ENCODE results near the gene ABCC5.
A peak's percentile ranks its signal among the peaks of the same experiment; 100 is the strongest.
"Not testable (repeated sequence)": the region's sequence is repeated elsewhere in the genome, so short reads cannot be mapped to it uniquely, and the experiment has no call there.

ABCC5 gene

DNA sequence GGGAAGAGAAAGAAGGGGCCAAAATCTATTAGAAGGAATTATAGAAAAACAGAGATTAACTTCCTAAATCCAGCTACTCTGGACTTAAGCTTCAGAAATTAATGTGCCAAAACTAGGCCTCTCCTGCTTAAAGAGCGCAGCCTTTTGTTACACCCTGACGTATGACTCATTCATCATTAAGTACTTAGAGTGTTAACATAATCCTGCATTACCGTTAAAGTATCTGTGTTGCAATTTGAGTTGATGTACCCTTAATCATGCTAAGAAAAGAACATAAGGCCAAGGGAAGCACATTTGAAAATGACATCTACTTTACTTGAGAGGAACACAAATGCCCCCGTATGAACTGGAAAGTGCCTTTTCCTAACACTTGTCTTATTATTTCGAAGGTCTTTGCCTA is 21.7 kb upstream of the ABCC5 start:
- Histone ChIP-seq H3K9me3 (ENCODE audit: control insufficient read depth in 1 of 2, low read length in 2 of 2) (no peaks in the 10 kb centered on the region), H3K9ac (ENCODE audit: low read depth in 1 of 2, low read length in 2 of 2) (no peak overlapping the region), H3K27me3 (ENCODE audit: control insufficient read depth in 1 of 2, insufficient read depth in 2 of 2, low read length in 2 of 2) (no peaks in the 10 kb centered on the region), H3K36me3 (ENCODE audit: control insufficient read depth in 1 of 2, insufficient read depth in 2 of 2, low read length in 2 of 2) (no peaks in the 10 kb centered on the region), H3K4me1 (ENCODE audit: control insufficient read depth in 1 of 2, insufficient read depth in 2 of 2, low read length in 2 of 2) (no peaks in the 10 kb centered on the region), H3K4me3 (ENCODE audit: low read depth in 1 of 2, low read length in 2 of 2) (no peak overlapping the region), H3K27ac (ENCODE audit: low read depth, low read length) (no peak overlapping the region)

DNA sequence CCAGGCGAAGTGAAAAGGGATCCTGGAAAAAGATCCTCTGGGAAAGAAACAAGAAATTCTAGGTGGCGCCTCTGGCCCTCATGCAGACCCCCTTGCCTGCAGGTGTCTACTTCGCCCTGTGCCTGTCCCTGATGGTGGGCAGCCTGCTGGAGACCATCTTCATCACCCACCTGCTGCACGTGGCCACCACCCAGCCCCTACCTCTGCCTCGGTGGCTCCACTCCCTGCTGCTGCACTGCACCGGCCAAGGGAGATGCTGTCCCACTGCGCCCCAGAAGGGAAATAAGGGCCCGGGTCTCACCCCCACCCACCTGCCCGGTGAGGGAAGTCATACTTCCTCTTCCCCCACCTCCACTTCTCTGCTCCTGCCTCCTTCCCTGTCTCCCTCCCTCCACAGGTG is 20.6 kb upstream of the ABCC5 start:
- H3K9me3 ChIP-seq (ENCODE audit: control insufficient read depth in 1 of 2, low read length in 2 of 2); H3K27me3 ChIP-seq (ENCODE audit: control insufficient read depth in 1 of 2, insufficient read depth in 2 of 2, low read length in 2 of 2); H3K27ac ChIP-seq (ENCODE audit: low read depth, low read length); H3K9ac ChIP-seq (ENCODE audit: low read depth in 1 of 2, low read length in 2 of 2); H3K4me1 ChIP-seq (ENCODE audit: control insufficient read depth in 1 of 2, insufficient read depth in 2 of 2, low read length in 2 of 2); H3K36me3 ChIP-seq (ENCODE audit: control insufficient read depth in 1 of 2, insufficient read depth in 2 of 2, low read length in 2 of 2); H3K4me3 ChIP-seq (ENCODE audit: low read depth in 1 of 2, low read length in 2 of 2): not testable (repeated sequence)

- Histone ChIP-seq H3K27me3 (ENCODE audit: control insufficient read depth in 1 of 2, insufficient read depth in 2 of 2, low read length in 2 of 2) (no peaks in the 10 kb centered on the region), H3K9ac (ENCODE audit: low read depth in 1 of 2, low read length in 2 of 2) (no peak overlapping the region), H3K9me3 (ENCODE audit: control insufficient read depth in 1 of 2, low read length in 2 of 2) (no peaks in the 10 kb centered on the region), H3K4me1 (ENCODE audit: control insufficient read depth in 1 of 2, insufficient read depth in 2 of 2, low read length in 2 of 2) (no peaks in the 10 kb centered on the region), H3K36me3 (ENCODE audit: control insufficient read depth in 1 of 2, insufficient read depth in 2 of 2, low read length in 2 of 2) (no peaks in the 10 kb centered on the region), H3K4me3 (ENCODE audit: low read depth in 1 of 2, low read length in 2 of 2) (no peak overlapping the region), H3K27ac (ENCODE audit: low read depth, low read length) (no peak overlapping the region)
These were observed 20.1 kb upstream of the ABCC5 start for GRCh38 chr3:184037816-184038215.

DNA sequence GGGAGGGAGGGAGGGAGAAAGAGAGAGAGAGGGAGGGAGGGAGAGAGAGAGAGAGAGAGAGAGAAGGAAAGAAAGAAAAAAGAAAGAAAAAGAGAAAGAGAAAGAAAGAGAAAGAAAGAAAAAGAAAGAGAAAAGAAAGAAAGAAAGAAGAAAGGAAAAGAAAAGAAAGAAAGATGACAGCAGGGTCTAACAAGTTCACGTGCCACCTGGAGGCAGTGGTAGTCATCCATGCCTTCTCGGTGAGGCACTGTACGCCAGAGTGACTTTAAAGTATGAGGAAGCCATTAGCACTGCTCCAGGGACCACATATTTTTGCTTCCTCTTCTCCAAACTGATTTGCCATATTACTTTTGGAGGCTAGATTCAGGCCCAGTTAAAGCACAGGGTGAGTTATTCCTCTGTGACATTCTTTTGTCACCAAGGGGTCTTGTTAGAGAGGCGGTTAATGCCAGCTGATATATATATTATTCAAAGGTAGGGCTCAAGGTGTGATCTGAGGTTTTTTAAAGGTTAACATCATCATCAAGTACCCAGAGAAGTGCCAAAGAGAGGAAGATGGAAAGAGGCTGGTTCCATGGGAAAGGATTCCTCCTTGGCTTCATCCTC is 13.6 kb upstream of the ABCC5 start, which contains the start of gene HTR3D:
HTR3D (plus strand) TSS at position 556 of the 606 bp plus-strand sequence; CDS start at position 556, 0 bp downstream.
- H3K9ac ChIP-seq (ENCODE audit: low read depth in 1 of 2, low read length in 2 of 2) = no peak within 1 kb of the TSS
- no peak within 1 kb of the TSS for H3K27ac ChIP-seq (ENCODE audit: low read depth, low read length)
- H3K4me3 ChIP-seq (ENCODE audit: low read depth in 1 of 2, low read length in 2 of 2) = no peak within 1 kb of the TSS
- H3K4me1 ChIP-seq (ENCODE audit: control insufficient read depth in 1 of 2, insufficient read depth in 2 of 2, low read length in 2 of 2) = no peaks in the 10 kb centered on the region
- H3K36me3 ChIP-seq (ENCODE audit: control insufficient read depth in 1 of 2, insufficient read depth in 2 of 2, low read length in 2 of 2) = no peaks in the 10 kb centered on the region
- no peaks in the 10 kb centered on the region for H3K27me3 ChIP-seq (ENCODE audit: control insufficient read depth in 1 of 2, insufficient read depth in 2 of 2, low read length in 2 of 2)
- no peaks in the 10 kb centered on the region for H3K9me3 ChIP-seq (ENCODE audit: control insufficient read depth in 1 of 2, low read length in 2 of 2)

- Histone ChIP-seq H3K27ac (ENCODE audit: low read depth, low read length) (no peak overlapping the region), H3K27me3 (ENCODE audit: control insufficient read depth in 1 of 2, insufficient read depth in 2 of 2, low read length in 2 of 2) (no peaks in the 10 kb centered on the region)
These were observed 12.9 kb upstream of the ABCC5 start for GRCh38 chr3:184030536-184030935.

GRCh38 chr3:184029443-184029842 is 11.8 kb upstream of the ABCC5 start:
- Histone ChIP-seq H3K9me3 (ENCODE audit: control insufficient read depth in 1 of 2, low read length in 2 of 2) (no peaks in the 10 kb centered on the region), H3K27me3 (ENCODE audit: control insufficient read depth in 1 of 2, insufficient read depth in 2 of 2, low read length in 2 of 2) (no peaks in the 10 kb centered on the region), H3K27ac (ENCODE audit: low read depth, low read length) (no peak overlapping the region), H3K9ac (ENCODE audit: low read depth in 1 of 2, low read length in 2 of 2) (no peak overlapping the region), H3K36me3 (ENCODE audit: control insufficient read depth in 1 of 2, insufficient read depth in 2 of 2, low read length in 2 of 2) (no peaks in the 10 kb centered on the region), H3K4me1 (ENCODE audit: control insufficient read depth in 1 of 2, insufficient read depth in 2 of 2, low read length in 2 of 2) (no peaks in the 10 kb centered on the region), H3K4me3 (ENCODE audit: low read depth in 1 of 2, low read length in 2 of 2) (no peak overlapping the region)

More at GRCh38 chr3:184030536-184030935, 12.9 kb upstream of the ABCC5 start:
- Histone ChIP-seq H3K9me3 (ENCODE audit: control insufficient read depth in 1 of 2, low read length in 2 of 2) (no peaks in the 10 kb centered on the region), H3K4me3 (ENCODE audit: low read depth in 1 of 2, low read length in 2 of 2) (no peak overlapping the region), H3K4me1 (ENCODE audit: control insufficient read depth in 1 of 2, insufficient read depth in 2 of 2, low read length in 2 of 2) (no peaks in the 10 kb centered on the region), H3K9ac (ENCODE audit: low read depth in 1 of 2, low read length in 2 of 2) (no peak overlapping the region), H3K36me3 (ENCODE audit: control insufficient read depth in 1 of 2, insufficient read depth in 2 of 2, low read length in 2 of 2) (no peaks in the 10 kb centered on the region)

DNA sequence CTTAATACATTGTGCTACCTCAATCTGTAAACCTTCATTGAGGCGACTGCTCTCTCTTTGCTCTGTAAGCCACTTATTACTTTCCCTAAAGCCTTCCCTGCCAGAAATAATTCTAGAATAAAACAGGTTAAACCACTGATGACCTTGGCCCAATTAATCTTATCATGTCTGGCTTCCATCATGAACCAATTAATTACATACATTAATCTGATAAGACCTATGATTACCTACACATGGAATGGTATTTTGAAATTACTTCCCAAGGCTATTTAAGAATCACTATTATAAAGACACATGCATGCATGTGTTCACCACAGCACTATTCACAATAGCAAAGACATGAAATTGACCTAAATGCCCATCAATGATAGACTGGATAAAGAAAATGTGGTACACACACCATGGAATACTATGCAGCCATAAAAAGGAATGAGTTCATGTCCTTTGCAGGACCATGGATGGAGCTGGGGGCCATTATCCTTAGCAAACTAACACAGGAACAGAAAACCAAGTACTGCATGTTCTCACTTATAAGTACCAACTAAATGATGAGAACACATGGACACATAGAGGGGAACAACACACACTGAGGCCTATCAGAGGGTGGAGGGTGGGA is 10.7 kb upstream of the ABCC5 start:
- H3K9ac ChIP-seq (ENCODE audit: low read depth in 1 of 2, low read length in 2 of 2); H3K4me3 ChIP-seq (ENCODE audit: low read depth in 1 of 2, low read length in 2 of 2); H3K4me1 ChIP-seq (ENCODE audit: control insufficient read depth in 1 of 2, insufficient read depth in 2 of 2, low read length in 2 of 2): not testable (repeated sequence)

DNA sequence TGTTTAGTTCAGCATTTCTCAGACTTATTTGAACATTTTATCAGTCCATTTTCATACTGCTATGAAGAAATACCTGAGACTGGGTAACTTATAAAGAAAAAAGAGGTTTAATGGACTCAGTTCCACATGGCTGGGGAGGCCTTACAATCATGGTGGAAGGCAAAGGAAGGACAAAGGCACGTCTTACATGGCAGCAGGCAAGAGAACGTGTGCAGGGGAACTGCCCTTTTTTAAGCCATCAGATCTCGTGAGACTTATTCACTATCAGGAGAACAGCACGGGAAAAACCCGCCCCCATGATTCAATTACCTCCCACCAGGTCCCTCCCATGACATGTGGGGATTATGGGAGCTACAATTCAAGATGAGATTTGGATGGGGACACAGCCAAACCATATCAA is 7.6 kb upstream of the ABCC5 start:
- H3K27me3 ChIP-seq (ENCODE audit: control insufficient read depth in 1 of 2, insufficient read depth in 2 of 2, low read length in 2 of 2); H3K27ac ChIP-seq (ENCODE audit: low read depth, low read length); H3K4me1 ChIP-seq (ENCODE audit: control insufficient read depth in 1 of 2, insufficient read depth in 2 of 2, low read length in 2 of 2); H3K36me3 ChIP-seq (ENCODE audit: control insufficient read depth in 1 of 2, insufficient read depth in 2 of 2, low read length in 2 of 2); H3K9ac ChIP-seq (ENCODE audit: low read depth in 1 of 2, low read length in 2 of 2); H3K4me3 ChIP-seq (ENCODE audit: low read depth in 1 of 2, low read length in 2 of 2); H3K9me3 ChIP-seq (ENCODE audit: control insufficient read depth in 1 of 2, low read length in 2 of 2): not testable (repeated sequence)

More for the DNA sequence above, 10.7 kb upstream of the ABCC5 start:
- not testable (repeated sequence) for H3K27me3 ChIP-seq (ENCODE audit: control insufficient read depth in 1 of 2, insufficient read depth in 2 of 2, low read length in 2 of 2); H3K27ac ChIP-seq (ENCODE audit: low read depth, low read length); H3K9me3 ChIP-seq (ENCODE audit: control insufficient read depth in 1 of 2, low read length in 2 of 2); H3K36me3 ChIP-seq (ENCODE audit: control insufficient read depth in 1 of 2, insufficient read depth in 2 of 2, low read length in 2 of 2)

DNA sequence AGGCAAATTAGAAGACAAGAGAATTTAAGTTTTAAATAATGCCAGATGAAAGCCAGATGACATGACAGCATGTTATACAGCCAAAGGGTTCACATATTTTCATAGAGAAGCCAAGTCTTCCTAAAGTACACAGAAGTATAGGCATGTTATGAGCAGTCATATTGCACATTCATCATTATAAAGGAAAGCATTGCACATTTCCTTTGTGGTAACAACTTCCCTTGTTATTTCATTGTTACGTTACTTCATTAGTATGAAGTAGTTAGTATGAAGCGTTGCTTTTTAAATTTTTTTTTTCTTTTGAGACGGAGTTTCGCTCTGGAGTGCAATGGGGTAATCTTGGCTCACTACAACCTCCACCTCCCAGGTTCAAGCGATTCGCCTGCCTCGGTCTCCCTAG is 4.6 kb upstream of the ABCC5 start:
- Histone ChIP-seq H3K36me3 (ENCODE audit: control insufficient read depth in 1 of 2, insufficient read depth in 2 of 2, low read length in 2 of 2) (no peaks in the 10 kb centered on the region), H3K4me1 (ENCODE audit: control insufficient read depth in 1 of 2, insufficient read depth in 2 of 2, low read length in 2 of 2) (peaks cover 0 to 6% of the 10 kb centered on the region in 2 donors), H3K27ac (ENCODE audit: low read depth, low read length) (no peak overlapping the region)

DNA sequence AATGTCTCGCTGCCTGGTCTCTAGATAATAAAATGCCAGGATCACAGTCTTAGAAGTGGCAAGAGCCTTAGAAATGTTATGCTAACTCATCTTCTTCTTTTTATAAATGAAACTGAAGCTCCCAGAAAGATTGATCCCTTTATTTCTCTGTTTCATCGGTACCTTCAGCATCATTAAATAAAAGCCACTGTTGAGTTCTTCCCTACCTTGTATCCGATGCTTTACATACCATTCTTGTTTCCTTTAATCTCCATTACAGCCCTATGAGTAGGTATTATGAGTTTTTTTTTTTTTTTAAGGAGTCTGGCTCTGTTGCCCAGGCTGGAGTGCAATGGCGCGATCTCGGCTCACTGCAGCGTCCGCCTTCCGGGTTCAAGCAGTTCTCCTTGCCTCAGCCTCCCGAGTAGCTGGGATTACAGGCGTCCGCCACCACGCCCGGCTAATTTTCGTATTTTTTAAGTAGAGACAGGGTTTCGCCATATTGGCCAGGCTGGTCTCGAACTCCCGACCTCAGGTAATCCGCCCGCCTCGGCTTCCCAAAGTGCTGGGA is 815 bp upstream of the ABCC5 start:
- H3K27ac ChIP-seq (ENCODE audit: low read depth, low read length) = peak overlapping the region; percentile 53
- H3K9me3 ChIP-seq (ENCODE audit: control insufficient read depth in 1 of 2, low read length in 2 of 2) = no peaks in the 10 kb centered on the region
- no peaks in the 10 kb centered on the region for H3K36me3 ChIP-seq (ENCODE audit: control insufficient read depth in 1 of 2, insufficient read depth in 2 of 2, low read length in 2 of 2)
- H3K9ac ChIP-seq (ENCODE audit: low read depth in 1 of 2, low read length in 2 of 2) = peak overlapping the region; percentile 58 to 92
- peaks cover 14 to 21% of the 10 kb centered on the region in 2 donors for H3K4me1 ChIP-seq (ENCODE audit: control insufficient read depth in 1 of 2, insufficient read depth in 2 of 2, low read length in 2 of 2)
- no peaks in the 10 kb centered on the region for H3K27me3 ChIP-seq (ENCODE audit: control insufficient read depth in 1 of 2, insufficient read depth in 2 of 2, low read length in 2 of 2)
- peak overlapping the region; percentile 97 to 99 for H3K4me3 ChIP-seq (ENCODE audit: low read depth in 1 of 2, low read length in 2 of 2)

More for the DNA sequence above, 4.6 kb upstream of the ABCC5 start:
- no peak overlapping the region for H3K4me3 ChIP-seq (ENCODE audit: low read depth in 1 of 2, low read length in 2 of 2)
- no peaks in the 10 kb centered on the region for H3K9me3 ChIP-seq (ENCODE audit: control insufficient read depth in 1 of 2, low read length in 2 of 2)
- H3K9ac ChIP-seq (ENCODE audit: low read depth in 1 of 2, low read length in 2 of 2) = no peak overlapping the region
- no peaks in the 10 kb centered on the region for H3K27me3 ChIP-seq (ENCODE audit: control insufficient read depth in 1 of 2, insufficient read depth in 2 of 2, low read length in 2 of 2)

Data from duodenal mucosa (tissue), 2 donors.